GM12878 (cell line): ENCODE data around the gene OSCP1. TPM values are rescaled to one million over a fixed set of nuclear protein-coding genes. Genes with fewer than 3 reads are reported as not detected.

ENCODE experiments used
- ATAC-seq: fragments of 200-7000 bp; cut with Tn5 transposase; 3 replicates; pipeline ENCODE4 v1.9.1; 2020; ENCODE audit warnings: mild to moderate bottlenecking, moderate library complexity
- BruUV-seq: library from RNA; stranded (reverse); fragments of 400-500 nt; replicated peaks from 2 replicates; lab custom pipeline; 2021; lab: Mats Ljungman, UMichigan
- CTCF ChIA-PET: fragments of 300-600 bp; sonication (Branson Sonifier 250); formaldehyde crosslinking; extraction: SDS; loops from one replicate; lab custom pipeline; 2021; ENCODE audit warnings: inconsistent platforms; lab: Yijun Ruan, JAX
- POLR2A ChIA-PET: fragments of 350-600 bp; formaldehyde crosslinking; extraction: SDS; loops from one replicate; lab custom pipeline; 2021; ENCODE audit warnings: inconsistent platforms; lab: Charles Lee
- RAD21 ChIA-PET: fragments of 300-600 bp; sonication (Branson Sonifier 250); formaldehyde crosslinking; loops from one replicate; lab custom pipeline; 2023; ENCODE audit warnings: antibody characterized with exemption; ENCODE audit not compliant: unreplicated experiment; lab: Charles Lee
- SMC1A ChIA-PET: fragments of 300-600 bp; sonication (Branson Sonifier 250); formaldehyde crosslinking; loops from one replicate; lab custom pipeline; 2023; ENCODE audit not compliant: unreplicated experiment, uncharacterized antibody; lab: Charles Lee
- DNase-seq: peaks from one replicate; pipeline ENCODE4 v3.0.0-alpha.2; 2011; ENCODE audit warnings: low read depth, low spot score
- FAIRE-seq: peaks from 3 replicates; lab custom pipeline; 2011; peaks lifted over from hg19 to GRCh38; lab: Jason Lieb, UNC
- H2AFZ ChIP-seq: 2 replicates; pipeline ENCODE4 v1.6.0; 2011; ENCODE audit warnings: low read depth, low read length, control low read depth; ENCODE audit not compliant: control insufficient read depth
- H3K27ac ChIP-seq: 2 replicates; pipeline ENCODE4 v1.5.1; 2011; ENCODE audit warnings: control low read depth; ENCODE audit not compliant: control insufficient read depth, insufficient read depth
- H3K27me3 ChIP-seq, 2 experiments: replicated peaks in 1 of 2; 2 replicates each; pipeline versions ENCODE4 v1.6.0 to v1.6.1; 2011; ENCODE audit warnings: low read length in 1 of 2; ENCODE audit not compliant: control insufficient read depth in 2 of 2, insufficient read depth in 2 of 2
- H3K36me3 ChIP-seq, 2 experiments: 2 replicates each; pipeline ENCODE4 v1.5.1; 2011; ENCODE audit warnings: low read length in 1 of 2; ENCODE audit not compliant: control insufficient read depth in 2 of 2, insufficient read depth in 2 of 2
- H3K4me1 ChIP-seq: 2 replicates; pipeline ENCODE4 v1.6.1; 2011; ENCODE audit warnings: mild to moderate bottlenecking, low read length, moderate library complexity, mixed read lengths; ENCODE audit not compliant: control insufficient read depth, insufficient read depth
- H3K4me2 ChIP-seq: 2 replicates; pipeline ENCODE4 v1.6.0; 2011; ENCODE audit warnings: control low read depth; ENCODE audit not compliant: control insufficient read depth, insufficient read depth
- H3K4me3 ChIP-seq: fragments of 200-600 bp; sonication (generic); 2 replicates; pipeline ENCODE4 v1.5.1; 2016
- H3K79me2 ChIP-seq: 2 replicates; pipeline ENCODE4 v1.6.0; 2011; ENCODE audit warnings: low read length; ENCODE audit not compliant: control insufficient read depth, insufficient read depth
- H3K9ac ChIP-seq: 2 replicates; pipeline ENCODE4 v1.8.0; 2011; ENCODE audit warnings: low read length, control low read depth, mixed read lengths; ENCODE audit not compliant: control insufficient read depth, insufficient read depth
- H3K9me3 ChIP-seq: replicated peaks from 3 replicates; pipeline ENCODE4 v1.5.1; 2011; ENCODE audit warnings: mild to moderate bottlenecking, low read length; ENCODE audit not compliant: control insufficient read depth, insufficient read depth
- H4K20me1 ChIP-seq: 2 replicates; pipeline ENCODE4 v1.6.0; 2011; ENCODE audit not compliant: control insufficient read depth, insufficient read depth
- KDM1A ChIP-seq: fragments of 200-600 bp; sonication (generic); IDR thresholded peaks from 2 replicates; pipeline ENCODE4 v1.6.1; 2016; ENCODE audit warnings: borderline replicate concordance
- SMAD5 ChIP-seq: IDR thresholded peaks from 2 replicates; pipeline ENCODE4 v1.6.1; 2016; ENCODE audit warnings: antibody characterized with exemption, low read depth
- SP1 ChIP-seq: IDR thresholded peaks from one replicate; pipeline ENCODE4 v1.6.1; 2011; ENCODE audit warnings: low read depth, low read length
- USF2 ChIP-seq: IDR thresholded peaks from 2 replicates; pipeline ENCODE4 v1.6.1; 2011; ENCODE audit warnings: low read depth, low read length, improper control_type of control experiment, borderline replicate concordance
- WGBS: methylation state at CpG from one replicate; pipeline ENCODE4 v1.1.6; 2016; ENCODE audit warnings: low lambda C conversion rate; ENCODE audit not compliant: insufficient replicate concordance, insufficient coverage; ENCODE audit errors: missing lambda C conversion rate; 5-methylcytosine and 5-hydroxymethylcytosine counted together
- in situ Hi-C: fragments of 300-500 bp; cut with MboI; formaldehyde crosslinking; loops from 9 replicates; pipeline ENCODE4 v1.14.3; 2018; ENCODE audit warnings: mixed read lengths
- intact Hi-C: fragments of 100-400 bp; cut with micrococcal nuclease; formaldehyde crosslinking; loops from one replicate; pipeline ENCODE4 v1.14.2; 2022; ENCODE audit not compliant: unreplicated experiment
- polyA plus RNA-seq, 11 experiments: library from polyadenylated mRNA; depleted of rRNA in 4 of 11; unstranded in 6 of 11; stranded (reverse) in 5 of 11; fragments of >200 nt; fragmentation: Nextera tagmentation in 4 of 11; fragmentation: Illumina TruSeq in 1 of 11; extraction: Ambion mirVana in 4 of 11; extraction: Trizol in 1 of 11; gene quantifications; 1 replicate in 1 of 11; 2 replicates in 10 of 11; pipeline versions ENCODE4 v1.2.1 to v1.2.3, GENCODE V29; 2011 to 2016; ENCODE audit warnings: inconsistent platforms in 2 of 11, missing spikeins in 2 of 11, low read depth in 1 of 11
- total RNA-seq, 4 experiments: library from RNA; depleted of rRNA in 3 of 4; stranded (reverse); fragments of >200 nt in 3 of 4; fragmentation: Illumina TruSeq in 1 of 4; extraction: Trizol in 1 of 4; gene quantifications; 2 replicates each; pipeline versions ENCODE4 v1.2.1 to v1.2.3, GENCODE V29; 2013 to 2021
- TF ChIP-seq, protein P1 (sequence below): fragments of 150-350 bp; IDR thresholded peaks from 2 replicates; pipeline ENCODE4 v1.6.1; 2016; ENCODE audit warnings: low read depth, low read length
- TF ChIP-seq, protein P2 (sequence below): fragments of 450-650 bp; IDR thresholded peaks from 2 replicates; pipeline ENCODE4 v1.6.1; 2018; ENCODE audit warnings: mild to moderate bottlenecking, low read depth, moderate library complexity; ENCODE audit not compliant: partially characterized antibody
- TF ChIP-seq, protein P3 (sequence below): fragments of 450-650 bp; IDR thresholded peaks from 2 replicates; pipeline ENCODE4 v1.6.1; 2018; ENCODE audit warnings: borderline replicate concordance, mild to moderate bottlenecking; ENCODE audit not compliant: partially characterized antibody

Gene OSCP1
- total and polyA plus RNA-seq, 10 of the 15 experiments (the other 5 are each of a cell fraction or from before 2014, with no cell fraction given) = 1.8 to 5.9 (median 3.0) TPM

- WGBS = 76% methylated on average over 9 of the region's 9 CpGs
- Histone ChIP-seq H3K4me2 (no peak overlapping the region), H3K27me3 (no peaks in the 10 kb centered on the region), H3K4me3 (no peak overlapping the region), H4K20me1 (no peaks in the 10 kb centered on the region), H3K9me3 (no peaks in the 10 kb centered on the region; the same call in 2 of the 3 replicates), H3K27ac (no peak overlapping the region), H3K36me3 (no peaks in the 10 kb centered on the region), H2AFZ (no peak overlapping the region), H3K9ac (no peak overlapping the region), H3K79me2 (no peaks in the 10 kb centered on the region), H3K4me1 (peaks cover 6% of the 10 kb centered on the region; the same call in 1 of the 2 replicates)
- POLR2A ChIA-PET = interaction anchor here (0.5 to 1.1 kb wide), 2 partner anchors 22 to 115 kb away, joined by 4 read pairs; no protein-coding TSS in a partner anchor
- RAD21 ChIA-PET = interaction anchor here (1.3 kb wide), 2 partner anchors 31 to 75 kb away, joined by 4 read pairs; no protein-coding TSS in a partner anchor
- intact Hi-C loops = no loop called here
- TF ChIP-seq, protein P1, sequence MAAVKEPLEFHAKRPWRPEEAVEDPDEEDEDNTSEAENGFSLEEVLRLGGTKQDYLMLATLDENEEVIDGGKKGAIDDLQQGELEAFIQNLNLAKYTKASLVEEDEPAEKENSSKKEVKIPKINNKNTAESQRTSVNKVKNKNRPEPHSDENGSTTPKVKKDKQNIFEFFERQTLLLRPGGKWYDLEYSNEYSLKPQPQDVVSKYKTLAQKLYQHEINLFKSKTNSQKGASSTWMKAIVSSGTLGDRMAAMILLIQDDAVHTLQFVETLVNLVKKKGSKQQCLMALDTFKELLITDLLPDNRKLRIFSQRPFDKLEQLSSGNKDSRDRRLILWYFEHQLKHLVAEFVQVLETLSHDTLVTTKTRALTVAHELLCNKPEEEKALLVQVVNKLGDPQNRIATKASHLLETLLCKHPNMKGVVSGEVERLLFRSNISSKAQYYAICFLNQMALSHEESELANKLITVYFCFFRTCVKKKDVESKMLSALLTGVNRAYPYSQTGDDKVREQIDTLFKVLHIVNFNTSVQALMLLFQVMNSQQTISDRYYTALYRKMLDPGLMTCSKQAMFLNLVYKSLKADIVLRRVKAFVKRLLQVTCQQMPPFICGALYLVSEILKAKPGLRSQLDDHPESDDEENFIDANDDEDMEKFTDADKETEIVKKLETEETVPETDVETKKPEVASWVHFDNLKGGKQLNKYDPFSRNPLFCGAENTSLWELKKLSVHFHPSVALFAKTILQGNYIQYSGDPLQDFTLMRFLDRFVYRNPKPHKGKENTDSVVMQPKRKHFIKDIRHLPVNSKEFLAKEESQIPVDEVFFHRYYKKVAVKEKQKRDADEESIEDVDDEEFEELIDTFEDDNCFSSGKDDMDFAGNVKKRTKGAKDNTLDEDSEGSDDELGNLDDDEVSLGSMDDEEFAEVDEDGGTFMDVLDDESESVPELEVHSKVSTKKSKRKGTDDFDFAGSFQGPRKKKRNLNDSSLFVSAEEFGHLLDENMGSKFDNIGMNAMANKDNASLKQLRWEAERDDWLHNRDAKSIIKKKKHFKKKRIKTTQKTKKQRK = no peak
- TF ChIP-seq KDM1A (no peak), SP1 (no peak), SMAD5 (no peak), USF2 (no peak)
- TF ChIP-seq, protein P2, sequence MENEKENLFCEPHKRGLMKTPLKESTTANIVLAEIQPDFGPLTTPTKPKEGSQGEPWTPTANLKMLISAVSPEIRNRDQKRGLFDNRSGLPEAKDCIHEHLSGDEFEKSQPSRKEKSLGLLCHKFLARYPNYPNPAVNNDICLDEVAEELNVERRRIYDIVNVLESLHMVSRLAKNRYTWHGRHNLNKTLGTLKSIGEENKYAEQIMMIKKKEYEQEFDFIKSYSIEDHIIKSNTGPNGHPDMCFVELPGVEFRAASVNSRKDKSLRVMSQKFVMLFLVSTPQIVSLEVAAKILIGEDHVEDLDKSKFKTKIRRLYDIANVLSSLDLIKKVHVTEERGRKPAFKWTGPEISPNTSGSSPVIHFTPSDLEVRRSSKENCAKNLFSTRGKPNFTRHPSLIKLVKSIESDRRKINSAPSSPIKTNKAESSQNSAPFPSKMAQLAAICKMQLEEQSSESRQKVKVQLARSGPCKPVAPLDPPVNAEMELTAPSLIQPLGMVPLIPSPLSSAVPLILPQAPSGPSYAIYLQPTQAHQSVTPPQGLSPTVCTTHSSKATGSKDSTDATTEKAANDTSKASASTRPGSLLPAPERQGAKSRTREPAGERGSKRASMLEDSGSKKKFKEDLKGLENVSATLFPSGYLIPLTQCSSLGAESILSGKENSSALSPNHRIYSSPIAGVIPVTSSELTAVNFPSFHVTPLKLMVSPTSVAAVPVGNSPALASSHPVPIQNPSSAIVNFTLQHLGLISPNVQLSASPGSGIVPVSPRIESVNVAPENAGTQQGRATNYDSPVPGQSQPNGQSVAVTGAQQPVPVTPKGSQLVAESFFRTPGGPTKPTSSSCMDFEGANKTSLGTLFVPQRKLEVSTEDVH = no peak
- TF ChIP-seq, protein P3, sequence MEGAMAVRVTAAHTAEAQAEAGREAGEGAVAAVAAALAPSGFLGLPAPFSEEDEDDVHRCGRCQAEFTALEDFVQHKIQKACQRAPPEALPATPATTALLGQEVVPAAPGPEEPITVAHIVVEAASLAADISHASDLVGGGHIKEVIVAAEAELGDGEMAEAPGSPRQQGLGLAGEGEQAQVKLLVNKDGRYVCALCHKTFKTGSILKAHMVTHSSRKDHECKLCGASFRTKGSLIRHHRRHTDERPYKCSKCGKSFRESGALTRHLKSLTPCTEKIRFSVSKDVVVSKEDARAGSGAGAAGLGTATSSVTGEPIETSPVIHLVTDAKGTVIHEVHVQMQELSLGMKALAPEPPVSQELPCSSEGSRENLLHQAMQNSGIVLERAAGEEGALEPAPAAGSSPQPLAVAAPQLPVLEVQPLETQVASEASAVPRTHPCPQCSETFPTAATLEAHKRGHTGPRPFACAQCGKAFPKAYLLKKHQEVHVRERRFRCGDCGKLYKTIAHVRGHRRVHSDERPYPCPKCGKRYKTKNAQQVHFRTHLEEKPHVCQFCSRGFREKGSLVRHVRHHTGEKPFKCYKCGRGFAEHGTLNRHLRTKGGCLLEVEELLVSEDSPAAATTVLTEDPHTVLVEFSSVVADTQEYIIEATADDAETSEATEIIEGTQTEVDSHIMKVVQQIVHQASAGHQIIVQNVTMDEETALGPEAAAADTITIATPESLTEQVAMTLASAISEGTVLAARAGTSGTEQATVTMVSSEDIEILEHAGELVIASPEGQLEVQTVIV = no peak
- SMC1A ChIA-PET = interaction anchor here (1.8 to 2.9 kb wide), 3 partner anchors 69 to 268 kb away, joined by 3 to 16 read pairs (median 13); partner anchors contain the start of gene TRAPPC3
- BruUV-seq = no TSS peak
- FAIRE-seq (no peak), ATAC-seq (no peak), DNase-seq (no peak)
- CTCF ChIA-PET = interaction anchor here (3.7 to 4.4 kb wide), 3 partner anchors 51 to 268 kb away, joined by 18 to 59 read pairs (median 28); partner anchors contain the start of gene TRAPPC3
- in situ Hi-C loops = no loop called here
These were observed 32.3 kb downstream of the OSCP1 start for GRCh38 chr1:36417931-36418330.
